Measurements from ENCODE around the gene LUC7L2. TPM values are rescaled to one million over a fixed set of nuclear protein-coding genes. Genes with fewer than 3 reads are reported as not detected.

The LUC7L2 gene
- total and polyA plus RNA-seq, 4 experiments from 2014 or later: 50.0 to 133 (median 102) TPM

GRCh38 chr7:139370301-139370942, 10.7 kb downstream of the LUC7L2 start:
- Mint-ChIP-seq H3K36me3 (peaks cover 25 to 48% of the 10 kb centered on the region in 2 donors), H3K4me1 (peaks cover 51 to 83% (median 65%) of the 10 kb centered on the region in 4 donors), H3K4me3 (peak overlapping the region in 6 of 8 donors; percentile 7 to 44 (median 30)), H3K9me3 (no peaks in the 10 kb centered on the region), H3K27me3 (no peaks in the 10 kb centered on the region), H3K27ac (peak overlapping the region; percentile 52 to 90 (median 68))
- H3K4me1 ChIP-seq (ENCODE audit: insufficient read depth, low read length): peaks cover 77% of the 10 kb centered on the region
- intact Hi-C loops (cut with micrococcal nuclease): no loop called here
- no peaks in the 10 kb centered on the region for H3K9me3 ChIP-seq (ENCODE audit: control insufficient read depth in 1 of 2, low read length in 2 of 2)
- CTCF ChIA-PET (ENCODE audit: partially characterized antibody): interaction anchor here (0.5 to 1.2 kb wide), 2 partner anchors 10 to 474 kb away, joined by 3 read pairs; partner anchors contain the start of gene LUC7L2
- no peak for DNase-seq
- POLR2A ChIA-PET (ENCODE audit: partially characterized antibody): interaction anchor here (0.6 to 3.1 kb wide), 2 partner anchors 9 to 11 kb away, joined by 3 to 27 read pairs; partner anchors contain the start of gene LUC7L2
- H3K4me3 ChIP-seq (ENCODE audit: low read length in 2 of 2): no peak overlapping the region
- H3K27me3 ChIP-seq (ENCODE audit: insufficient read depth, low read length): no peaks in the 10 kb centered on the region
- H3K27ac ChIP-seq (ENCODE audit: low read depth, low read length): no peak overlapping the region
- peaks cover 2% of the 10 kb centered on the region for H3K36me3 ChIP-seq (ENCODE audit: insufficient read depth, low read length)

GRCh38 chr7:139370943-139371313, 11.2 kb downstream of the LUC7L2 start:
- ChIA-PET CTCF (ENCODE audit: partially characterized antibody) (interaction anchor here (0.5 to 1.2 kb wide), 2 partner anchors 11 to 474 kb away, joined by 3 read pairs; partner anchors contain the start of gene LUC7L2), POLR2A (ENCODE audit: partially characterized antibody) (interaction anchor here (0.6 to 3.1 kb wide), 2 partner anchors 9 to 11 kb away, joined by 3 to 27 read pairs; partner anchors contain the start of gene LUC7L2)
- Histone ChIP-seq H3K36me3 (ENCODE audit: insufficient read depth, low read length) (peaks cover 7% of the 10 kb centered on the region), H3K4me1 (ENCODE audit: insufficient read depth, low read length) (peaks cover 72% of the 10 kb centered on the region), H3K27me3 (ENCODE audit: insufficient read depth, low read length) (no peaks in the 10 kb centered on the region), H3K9me3 (ENCODE audit: control insufficient read depth in 1 of 2, low read length in 2 of 2) (no peaks in the 10 kb centered on the region), H3K4me3 (ENCODE audit: low read length in 2 of 2) (no peak overlapping the region), H3K27ac (ENCODE audit: low read depth, low read length) (no peak overlapping the region)
- H3K9me3 Mint-ChIP-seq: no peaks in the 10 kb centered on the region
- no peaks in the 10 kb centered on the region for H3K27me3 Mint-ChIP-seq
- peaks cover 23 to 50% of the 10 kb centered on the region in 2 donors for H3K36me3 Mint-ChIP-seq
- peak overlapping the region in 3 of 8 donors; percentile 11 to 32 (median 31) for H3K4me3 Mint-ChIP-seq
- DNase-seq: no peak
- H3K4me1 Mint-ChIP-seq: peaks cover 51 to 83% (median 65%) of the 10 kb centered on the region in 4 donors
- intact Hi-C loops (cut with micrococcal nuclease): no loop called here
- H3K27ac Mint-ChIP-seq: peak overlapping the region in 3 of 7 donors; percentile 60 to 85 (median 65)

GRCh38 chr7:139374246-139374645, 14.6 kb downstream of the LUC7L2 start:
- H3K27ac Mint-ChIP-seq: peak overlapping the region in 3 of 7 donors; percentile 8 to 56 (median 27)
- Histone ChIP-seq H3K9me3 (ENCODE audit: control insufficient read depth in 1 of 2, low read length in 2 of 2) (no peaks in the 10 kb centered on the region), H3K27me3 (ENCODE audit: insufficient read depth, low read length) (no peaks in the 10 kb centered on the region), H3K36me3 (ENCODE audit: insufficient read depth, low read length) (peaks cover 25% of the 10 kb centered on the region), H3K4me1 (ENCODE audit: insufficient read depth, low read length) (peaks cover 43% of the 10 kb centered on the region), H3K4me3 (ENCODE audit: low read length in 2 of 2) (no peak overlapping the region), H3K27ac (ENCODE audit: low read depth, low read length) (no peak overlapping the region)
- no peaks in the 10 kb centered on the region for H3K9me3 Mint-ChIP-seq
- no peak for DNase-seq
- H3K36me3 Mint-ChIP-seq: peaks cover 22 to 55% of the 10 kb centered on the region in 2 donors
- intact Hi-C loops (cut with micrococcal nuclease): no loop called here
- POLR2A ChIA-PET (ENCODE audit: partially characterized antibody): no interaction called here
- H3K27me3 Mint-ChIP-seq: no peaks in the 10 kb centered on the region
- CTCF ChIA-PET (ENCODE audit: partially characterized antibody): interaction anchor here (1.0 kb wide), 1 partner anchor 1371 kb away, joined by 3 read pairs; no protein-coding TSS in a partner anchor
- H3K4me3 Mint-ChIP-seq: no peak overlapping the region
- peaks cover 41 to 60% (median 50%) of the 10 kb centered on the region in 4 donors for H3K4me1 Mint-ChIP-seq

GRCh38 chr7:139382439-139382838, 22.7 kb downstream of the LUC7L2 start:
- Mint-ChIP-seq H3K27ac (no peak overlapping the region), H3K4me1 (peaks cover 0 to 11% (median 3%) of the 10 kb centered on the region in 4 donors), H3K9me3 (no peaks in the 10 kb centered on the region), H3K27me3 (no peaks in the 10 kb centered on the region), H3K36me3 (peaks cover 16 to 49% of the 10 kb centered on the region in 2 donors), H3K4me3 (no peak overlapping the region)
- no peak overlapping the region for H3K4me3 ChIP-seq (ENCODE audit: low read length in 2 of 2)
- intact Hi-C loops (cut with micrococcal nuclease): no loop called here
- H3K27ac ChIP-seq (ENCODE audit: low read depth, low read length): no peak overlapping the region
- DNase-seq: no peak
- ChIA-PET CTCF (ENCODE audit: partially characterized antibody) (no interaction called here), POLR2A (ENCODE audit: partially characterized antibody) (no interaction called here)
- H3K4me1 ChIP-seq (ENCODE audit: insufficient read depth, low read length): no peaks in the 10 kb centered on the region
- H3K36me3 ChIP-seq (ENCODE audit: insufficient read depth, low read length): peaks cover 31% of the 10 kb centered on the region
- H3K27me3 ChIP-seq (ENCODE audit: insufficient read depth, low read length): no peaks in the 10 kb centered on the region
- H3K9me3 ChIP-seq (ENCODE audit: control insufficient read depth in 1 of 2, low read length in 2 of 2): no peaks in the 10 kb centered on the region

GRCh38 chr7:139384611-139385010, 24.9 kb downstream of the LUC7L2 start:
- Histone ChIP-seq H3K27ac (ENCODE audit: low read depth, low read length) (no peak overlapping the region), H3K4me1 (ENCODE audit: insufficient read depth, low read length) (no peaks in the 10 kb centered on the region), H3K9me3 (ENCODE audit: control insufficient read depth in 1 of 2, low read length in 2 of 2) (no peaks in the 10 kb centered on the region), H3K27me3 (ENCODE audit: insufficient read depth, low read length) (no peaks in the 10 kb centered on the region), H3K36me3 (ENCODE audit: insufficient read depth, low read length) (peaks cover 31% of the 10 kb centered on the region), H3K4me3 (ENCODE audit: low read length in 2 of 2) (no peak overlapping the region)
- no peaks in the 10 kb centered on the region for H3K27me3 Mint-ChIP-seq
- ChIA-PET POLR2A (ENCODE audit: partially characterized antibody) (no interaction called here), CTCF (ENCODE audit: partially characterized antibody) (no interaction called here)
- H3K27ac Mint-ChIP-seq: no peak overlapping the region
- peaks cover 14 to 32% (median 18%) of the 10 kb centered on the region in 4 donors for H3K4me1 Mint-ChIP-seq
- intact Hi-C loops (cut with micrococcal nuclease): no loop called here
- H3K4me3 Mint-ChIP-seq: no peak overlapping the region
- DNase-seq: no peak
- H3K36me3 Mint-ChIP-seq: peaks cover 30 to 53% of the 10 kb centered on the region in 2 donors
- no peaks in the 10 kb centered on the region for H3K9me3 Mint-ChIP-seq

GRCh38 chr7:139387594-139387993, 27.9 kb downstream of the LUC7L2 start:
- H3K4me3 Mint-ChIP-seq: no peak overlapping the region
- peaks cover 21 to 33% (median 22%) of the 10 kb centered on the region in 4 donors for H3K4me1 Mint-ChIP-seq
- Histone ChIP-seq H3K9me3 (ENCODE audit: control insufficient read depth in 1 of 2, low read length in 2 of 2) (no peaks in the 10 kb centered on the region), H3K36me3 (ENCODE audit: insufficient read depth, low read length) (peaks cover 32% of the 10 kb centered on the region), H3K4me3 (ENCODE audit: low read length in 2 of 2) (no peak overlapping the region), H3K27me3 (ENCODE audit: insufficient read depth, low read length) (no peaks in the 10 kb centered on the region), H3K4me1 (ENCODE audit: insufficient read depth, low read length) (no peaks in the 10 kb centered on the region), H3K27ac (ENCODE audit: low read depth, low read length) (no peak overlapping the region)
- ChIA-PET CTCF (ENCODE audit: partially characterized antibody) (no interaction called here), POLR2A (ENCODE audit: partially characterized antibody) (interaction anchor here (1.4 kb wide), 1 partner anchor 28 kb away, joined by 4 read pairs; the partner anchor contains the start of gene LUC7L2)
- peaks cover 27 to 59% of the 10 kb centered on the region in 2 donors for H3K36me3 Mint-ChIP-seq
- intact Hi-C loops (cut with micrococcal nuclease): no loop called here
- DNase-seq: no peak
- H3K27ac Mint-ChIP-seq: peak overlapping the region in 3 of 7 donors; percentile 6 to 57 (median 10)
- no peaks in the 10 kb centered on the region for H3K27me3 Mint-ChIP-seq
- H3K9me3 Mint-ChIP-seq: no peaks in the 10 kb centered on the region

GRCh38 chr7:139389091-139389490, 29.4 kb downstream of the LUC7L2 start:
- POLR2A ChIA-PET (ENCODE audit: partially characterized antibody): no interaction called here
- no peaks in the 10 kb centered on the region for H3K9me3 Mint-ChIP-seq
- H3K36me3 ChIP-seq (ENCODE audit: insufficient read depth, low read length): peaks cover 30% of the 10 kb centered on the region
- intact Hi-C loops (cut with micrococcal nuclease): no loop called here
- no peaks in the 10 kb centered on the region for H3K27me3 Mint-ChIP-seq
- H3K27ac ChIP-seq (ENCODE audit: low read depth, low read length): no peak overlapping the region
- CTCF ChIA-PET (ENCODE audit: partially characterized antibody): interaction anchor here (1.3 kb wide), 1 partner anchor 18 kb away, joined by 3 read pairs; no protein-coding TSS in a partner anchor
- H3K36me3 Mint-ChIP-seq: peaks cover 30 to 60% of the 10 kb centered on the region in 2 donors
- H3K9me3 ChIP-seq (ENCODE audit: control insufficient read depth in 1 of 2, low read length in 2 of 2): no peaks in the 10 kb centered on the region
- peaks cover 29 to 41% (median 29%) of the 10 kb centered on the region in 4 donors for H3K4me1 Mint-ChIP-seq
- H3K4me1 ChIP-seq (ENCODE audit: insufficient read depth, low read length): peaks cover 8% of the 10 kb centered on the region
- no peaks in the 10 kb centered on the region for H3K27me3 ChIP-seq (ENCODE audit: insufficient read depth, low read length)
- H3K27ac Mint-ChIP-seq: peak overlapping the region in 4 of 7 donors; percentile 1 to 60 (median 34)
- DNase-seq: no peak
- H3K4me3 ChIP-seq (ENCODE audit: low read length in 2 of 2): no peak overlapping the region
- H3K4me3 Mint-ChIP-seq: no peak overlapping the region

Data from CD4-positive, alpha-beta memory T cell (primary cell).